Rectal smooth muscle tissue (tissue), 1 donor: ENCODE data around the gene SULT1C4.

Experiments used
- H3K27ac ChIP-seq: one replicate; pipeline ENCODE4 v1.7.0; 2013; ENCODE audit warnings: low read depth, low read length, inconsistent platforms
- H3K27me3 ChIP-seq: one replicate; pipeline ENCODE4 v1.7.0; 2013; ENCODE audit warnings: low read length; ENCODE audit not compliant: control insufficient read depth, insufficient read depth
- H3K36me3 ChIP-seq: one replicate; pipeline ENCODE4 v1.7.0; 2013; ENCODE audit warnings: low read length; ENCODE audit not compliant: control insufficient read depth, insufficient read depth
- H3K4me1 ChIP-seq: one replicate; pipeline ENCODE4 v1.7.0; 2013; ENCODE audit warnings: low read length; ENCODE audit not compliant: control insufficient read depth, insufficient read depth
- H3K4me3 ChIP-seq: one replicate; pipeline ENCODE4 v1.7.0; 2013; ENCODE audit warnings: low read length
- H3K9ac ChIP-seq: one replicate; pipeline ENCODE4 v1.7.0; 2013; ENCODE audit warnings: low read length

SULT1C4 gene

GRCh38 chr2:108382196-108382595 is 4.4 kb downstream of the SULT1C4 start:
- Histone ChIP-seq H3K36me3 (no peaks in the 10 kb centered on the region), H3K4me1 (no peaks in the 10 kb centered on the region), H3K27me3 (no peaks in the 10 kb centered on the region), H3K4me3 (no peak overlapping the region), H3K27ac (no peak overlapping the region), H3K9ac (no peak overlapping the region)

DNA sequence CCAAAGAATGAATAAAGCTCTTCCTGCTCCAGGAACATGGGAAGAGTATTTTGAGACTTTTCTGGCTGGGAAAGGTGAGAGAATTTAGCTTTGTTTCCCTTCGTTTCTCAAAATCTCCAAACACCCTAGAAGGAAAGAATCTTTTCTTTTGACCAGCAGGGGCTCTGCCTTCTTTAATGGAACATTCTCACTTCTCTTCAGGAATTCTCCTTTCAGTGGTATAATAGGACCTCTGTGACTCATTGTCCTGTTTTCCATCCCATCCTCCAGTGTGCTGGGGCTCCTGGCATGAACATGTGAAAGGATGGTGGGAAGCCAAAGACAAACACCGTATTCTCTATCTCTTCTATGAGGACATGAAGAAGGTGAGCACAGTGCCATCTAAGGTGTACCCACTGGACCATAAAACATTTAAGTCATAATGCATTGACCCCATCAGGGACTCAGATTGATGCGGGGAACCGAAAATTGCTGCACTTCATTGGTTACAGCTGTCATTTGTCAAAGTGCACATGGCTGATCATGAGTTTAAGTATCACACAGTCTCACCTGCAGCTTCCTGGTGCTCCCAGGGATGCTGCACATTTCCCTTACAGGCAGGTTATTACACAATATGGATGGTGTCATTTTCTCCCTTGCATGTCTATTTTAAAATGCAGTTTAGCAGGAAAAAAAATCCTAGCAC is 5.5 kb downstream of the SULT1C4 start:
- no peaks in the 10 kb centered on the region for H3K27me3 ChIP-seq
- no peak overlapping the region for H3K9ac ChIP-seq
- H3K36me3 ChIP-seq, result no peaks in the 10 kb centered on the region
- no peak overlapping the region for H3K27ac ChIP-seq
- no peak overlapping the region for H3K4me3 ChIP-seq
- H3K4me1 ChIP-seq, result no peaks in the 10 kb centered on the region

GRCh38 chr2:108384662-108385393 is 7.1 kb downstream of the SULT1C4 start:
- H3K27me3 ChIP-seq, result no peaks in the 10 kb centered on the region
- H3K4me1 ChIP-seq, result no peaks in the 10 kb centered on the region
- H3K36me3 ChIP-seq, result no peaks in the 10 kb centered on the region
- H3K27ac ChIP-seq, result no peak overlapping the region
- no peak overlapping the region for H3K4me3 ChIP-seq
- no peak overlapping the region for H3K9ac ChIP-seq

DNA sequence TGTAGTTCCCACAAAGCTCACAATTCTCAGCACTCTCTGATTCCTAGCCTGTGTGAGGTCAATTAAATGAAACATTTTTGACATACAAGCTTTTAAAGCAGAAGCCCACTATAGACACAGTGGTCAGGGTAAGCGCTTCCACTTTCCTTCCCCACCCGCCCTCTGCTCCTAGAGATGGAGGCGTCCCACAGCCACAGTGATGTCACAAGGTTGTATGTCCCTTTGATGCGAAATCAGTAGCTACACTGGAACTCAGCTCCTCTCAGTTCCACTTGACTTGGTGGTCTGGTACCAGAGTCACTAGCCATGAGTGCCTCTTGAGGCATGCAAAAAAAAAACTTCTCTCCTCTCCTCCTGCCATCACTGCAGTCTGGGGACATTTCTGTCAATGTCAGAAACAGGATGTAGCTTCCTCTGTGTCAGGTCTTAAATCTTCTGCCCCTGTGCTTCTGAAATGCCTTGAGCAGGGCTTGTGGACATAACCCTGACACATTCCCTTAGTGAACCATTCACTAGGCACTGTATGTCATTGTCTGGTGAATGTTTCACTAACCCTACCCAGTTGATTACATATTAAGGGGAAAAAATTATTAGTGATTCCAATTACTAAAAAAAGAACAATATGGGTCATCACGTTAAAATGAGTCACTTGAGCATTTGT is 7.8 kb downstream of the SULT1C4 start:
- H3K9ac ChIP-seq, result no peak overlapping the region
- no peak overlapping the region for H3K27ac ChIP-seq
- no peaks in the 10 kb centered on the region for H3K27me3 ChIP-seq
- no peaks in the 10 kb centered on the region for H3K36me3 ChIP-seq
- H3K4me1 ChIP-seq, result no peaks in the 10 kb centered on the region
- H3K4me3 ChIP-seq, result no peak overlapping the region

DNA sequence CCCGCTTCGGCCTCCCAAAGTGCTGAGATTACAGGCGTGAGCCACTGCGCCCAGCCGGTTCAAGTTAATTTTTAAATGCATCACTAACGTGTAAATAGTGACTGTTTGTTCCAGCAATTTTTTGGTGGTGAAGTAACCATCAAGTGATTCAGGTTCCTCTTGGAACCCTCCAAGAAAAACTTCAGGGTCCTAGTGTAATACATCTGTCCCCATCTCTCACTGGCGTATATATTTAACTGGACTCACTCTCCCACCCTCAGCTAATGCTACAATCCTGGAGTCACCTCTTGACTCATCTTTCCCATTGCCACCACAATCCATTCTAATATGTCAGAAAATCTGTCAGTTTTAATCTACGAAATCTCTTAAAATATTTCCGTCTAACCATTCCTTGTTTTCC is 10.3 kb downstream of the SULT1C4 start:
- no peaks in the 10 kb centered on the region for H3K27me3 ChIP-seq
- no peaks in the 10 kb centered on the region for H3K36me3 ChIP-seq
- no peak overlapping the region for H3K27ac ChIP-seq
- no peak overlapping the region for H3K4me3 ChIP-seq
- H3K9ac ChIP-seq, result no peak overlapping the region
- H3K4me1 ChIP-seq, result no peaks in the 10 kb centered on the region

- Histone ChIP-seq H3K27me3 (no peaks in the 10 kb centered on the region), H3K4me1 (no peaks in the 10 kb centered on the region), H3K27ac (no peak overlapping the region), H3K4me3 (no peak overlapping the region), H3K36me3 (no peaks in the 10 kb centered on the region), H3K9ac (no peak overlapping the region)
Measured at GRCh38 chr2:108390340-108390739, 12.6 kb downstream of the SULT1C4 start.

GRCh38 chr2:108392029-108392428 is 14.3 kb downstream of the SULT1C4 start:
- Histone ChIP-seq H3K36me3 (no peaks in the 10 kb centered on the region), H3K27me3 (no peaks in the 10 kb centered on the region), H3K27ac (no peak overlapping the region), H3K4me3 (no peak overlapping the region), H3K4me1 (no peaks in the 10 kb centered on the region), H3K9ac (no peak overlapping the region)

GRCh38 chr2:108393197-108393596 is 15.4 kb downstream of the SULT1C4 start:
- Histone ChIP-seq H3K27me3 (no peaks in the 10 kb centered on the region), H3K36me3 (no peaks in the 10 kb centered on the region), H3K4me3 (no peak overlapping the region), H3K27ac (no peak overlapping the region), H3K9ac (no peak overlapping the region), H3K4me1 (no peaks in the 10 kb centered on the region)

- Histone ChIP-seq H3K4me3 (no peak overlapping the region), H3K27me3 (no peaks in the 10 kb centered on the region), H3K4me1 (no peaks in the 10 kb centered on the region), H3K9ac (no peak overlapping the region), H3K27ac (no peak overlapping the region), H3K36me3 (no peaks in the 10 kb centered on the region)
Measured at GRCh38 chr2:108395155-108395554, 17.4 kb downstream of the SULT1C4 start.

GRCh38 chr2:108396845-108397244 is 19.1 kb downstream of the SULT1C4 start:
- Histone ChIP-seq H3K27ac (no peak overlapping the region), H3K9ac (no peak overlapping the region), H3K27me3 (no peaks in the 10 kb centered on the region), H3K4me1 (no peaks in the 10 kb centered on the region), H3K4me3 (no peak overlapping the region), H3K36me3 (no peaks in the 10 kb centered on the region)

DNA sequence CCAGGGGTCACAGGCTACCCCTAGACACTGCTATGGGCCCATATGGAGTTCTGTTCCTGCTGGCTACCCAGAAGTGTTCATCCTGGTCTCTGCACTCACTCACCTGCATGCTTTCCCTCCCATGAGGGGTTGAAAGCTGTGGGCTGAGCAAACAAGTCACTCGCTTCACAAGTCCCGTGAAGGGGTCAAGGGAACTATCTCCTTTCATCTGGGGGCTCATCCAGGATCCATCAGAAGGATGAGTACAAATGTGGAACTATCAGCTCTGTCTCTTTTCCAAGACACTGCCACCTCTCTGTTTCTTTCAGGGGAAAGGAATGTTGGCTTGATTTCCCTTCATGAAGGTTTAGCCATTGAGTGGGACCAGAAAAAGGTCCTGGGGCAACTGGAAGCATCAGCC is 21.7 kb downstream of the SULT1C4 start:
- no peak overlapping the region for H3K27ac ChIP-seq

DNA sequence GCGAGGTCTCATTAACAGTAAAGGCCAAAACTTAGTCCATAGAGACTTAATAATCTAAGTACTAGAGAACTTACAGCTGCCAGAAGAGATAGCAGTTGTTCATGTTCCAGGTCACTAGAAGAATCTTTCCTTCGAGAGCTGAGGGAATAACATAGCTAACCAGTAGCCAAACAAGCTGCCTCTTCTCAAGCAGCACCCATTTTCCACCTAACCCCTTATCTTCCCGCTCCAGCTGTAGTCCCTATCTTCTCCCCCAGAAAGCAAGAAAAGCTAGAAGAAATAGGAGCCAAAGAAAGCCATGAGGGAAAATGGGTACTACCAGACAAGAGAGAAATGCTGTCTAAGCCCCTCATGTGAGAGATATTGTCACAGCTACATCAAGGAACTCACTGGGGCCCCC is 24.0 kb downstream of the SULT1C4 start:
- H3K9ac ChIP-seq, result no peak overlapping the region
- H3K4me1 ChIP-seq, result no peaks in the 10 kb centered on the region
- H3K27ac ChIP-seq, result no peak overlapping the region
- H3K27me3 ChIP-seq, result no peaks in the 10 kb centered on the region
- no peaks in the 10 kb centered on the region for H3K36me3 ChIP-seq
- H3K4me3 ChIP-seq, result no peak overlapping the region

More for the DNA sequence above, 21.7 kb downstream of the SULT1C4 start:
- Histone ChIP-seq H3K4me3 (no peak overlapping the region), H3K27me3 (no peaks in the 10 kb centered on the region), H3K9ac (no peak overlapping the region), H3K4me1 (no peaks in the 10 kb centered on the region), H3K36me3 (no peaks in the 10 kb centered on the region)
